Effector CD8-positive, alpha-beta T cell (primary cell): ENCODE results near the gene HOXD8.

ENCODE experiments used
- DNase-seq: peaks from one replicate; lab custom pipeline; 2025; lab: John Stamatoyannopoulos, UW

HOXD8 gene

GRCh38 chr2:176129813-176130146 is 275 bp downstream of the HOXD8 start:
- DNase-seq = no peak

DNA sequence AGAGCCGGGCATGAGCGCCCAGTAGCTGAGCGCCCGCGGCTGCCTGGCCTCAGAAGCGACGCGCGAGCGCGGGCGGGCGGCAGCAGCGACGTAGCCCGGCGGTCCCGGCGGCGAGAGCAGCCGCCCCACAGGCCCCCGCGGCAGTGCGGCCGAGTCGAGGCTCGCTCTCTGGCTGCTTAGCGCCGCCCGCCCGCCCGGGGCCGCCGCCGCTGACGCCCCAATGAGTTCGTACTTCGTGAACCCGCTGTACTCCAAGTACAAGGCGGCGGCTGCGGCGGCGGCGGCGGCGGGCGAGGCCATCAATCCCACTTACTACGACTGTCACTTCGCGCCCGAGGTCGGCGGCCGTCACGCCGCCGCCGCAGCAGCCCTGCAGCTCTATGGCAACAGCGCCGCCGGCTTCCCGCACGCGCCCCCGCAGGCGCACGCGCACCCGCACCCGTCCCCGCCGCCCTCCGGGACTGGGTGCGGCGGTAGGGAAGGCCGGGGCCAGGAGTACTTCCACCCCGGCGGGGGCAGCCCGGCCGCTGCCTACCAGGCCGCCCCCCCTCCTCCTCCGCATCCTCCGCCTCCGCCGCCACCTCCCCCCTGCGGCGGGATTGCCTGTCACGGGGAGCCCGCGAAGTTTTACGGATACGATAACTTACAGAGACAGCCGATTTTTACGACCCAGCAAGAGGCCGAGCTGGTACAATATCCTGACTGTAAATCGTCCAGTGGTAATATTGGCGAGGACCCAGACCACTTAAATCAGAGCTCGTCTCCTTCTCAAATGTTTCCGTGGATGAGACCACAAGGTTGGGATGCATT is 847 bp downstream of the HOXD8 start:
- DNase-seq = no peak

DNA sequence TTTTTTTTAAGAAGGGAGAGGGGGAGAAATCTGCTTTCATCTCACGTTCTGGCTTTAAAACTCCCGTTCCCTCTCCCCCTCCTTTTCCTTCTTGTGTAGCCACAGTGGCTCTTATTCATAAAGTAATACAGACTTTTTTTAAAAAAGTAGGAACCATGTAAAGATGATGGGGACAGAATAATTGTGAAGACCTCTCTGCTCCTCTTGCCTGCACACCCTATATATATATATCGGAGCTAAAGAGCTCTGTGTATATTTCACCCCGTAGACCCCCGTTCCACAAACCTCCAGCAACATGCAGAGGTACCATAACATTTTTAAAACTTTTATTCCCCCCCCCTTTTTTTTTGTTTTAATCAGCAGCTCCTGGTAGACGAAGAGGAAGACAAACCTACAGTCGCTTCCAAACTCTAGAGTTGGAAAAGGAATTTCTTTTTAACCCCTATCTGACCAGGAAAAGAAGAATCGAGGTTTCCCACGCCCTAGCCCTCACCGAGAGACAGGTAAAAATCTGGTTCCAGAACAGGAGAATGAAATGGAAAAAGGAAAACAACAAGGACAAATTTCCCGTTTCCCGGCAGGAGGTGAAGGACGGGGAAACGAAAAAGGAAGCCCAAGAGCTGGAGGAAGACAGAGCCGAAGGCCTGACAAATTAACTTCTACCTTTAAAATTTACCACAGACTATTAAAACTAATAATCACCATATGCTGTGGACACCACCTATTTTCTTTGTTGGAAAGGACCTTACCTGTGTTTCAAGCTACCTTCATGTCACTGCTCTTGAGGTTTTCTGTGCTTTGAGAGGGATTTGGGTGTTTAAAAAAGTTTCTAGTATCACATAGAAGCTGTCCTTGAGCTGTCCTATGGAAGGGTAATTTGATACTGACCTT is 1.7 kb downstream of the HOXD8 start:
- DNase-seq = no peak

- DNase-seq = no peak
Observed at GRCh38 chr2:176131848-176132158, 2.3 kb downstream of the HOXD8 start.

- DNase-seq = no peak
Observed at GRCh38 chr2:176132205-176133171, 3.0 kb downstream of the HOXD8 start.

DNA sequence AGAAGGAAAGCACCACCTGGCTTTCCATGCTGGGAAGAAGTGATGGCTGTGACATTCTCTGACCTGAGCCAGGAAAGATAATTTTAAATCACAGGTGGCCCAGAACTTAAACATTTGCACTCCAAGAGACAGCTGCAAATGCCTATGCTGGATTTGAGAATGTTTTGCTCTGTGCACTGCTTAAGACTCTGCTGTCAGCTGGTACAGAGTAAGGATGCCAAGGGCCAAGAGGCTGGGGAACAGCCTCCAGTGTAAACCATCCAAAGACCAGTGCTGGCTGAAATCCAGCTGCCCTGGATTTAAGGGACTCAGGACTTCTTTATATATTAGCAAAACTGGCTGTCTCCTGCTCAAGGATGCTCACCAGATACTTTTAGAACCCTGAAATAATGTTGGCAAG is 3.9 kb downstream of the HOXD8 start:
- no peak for DNase-seq

DNA sequence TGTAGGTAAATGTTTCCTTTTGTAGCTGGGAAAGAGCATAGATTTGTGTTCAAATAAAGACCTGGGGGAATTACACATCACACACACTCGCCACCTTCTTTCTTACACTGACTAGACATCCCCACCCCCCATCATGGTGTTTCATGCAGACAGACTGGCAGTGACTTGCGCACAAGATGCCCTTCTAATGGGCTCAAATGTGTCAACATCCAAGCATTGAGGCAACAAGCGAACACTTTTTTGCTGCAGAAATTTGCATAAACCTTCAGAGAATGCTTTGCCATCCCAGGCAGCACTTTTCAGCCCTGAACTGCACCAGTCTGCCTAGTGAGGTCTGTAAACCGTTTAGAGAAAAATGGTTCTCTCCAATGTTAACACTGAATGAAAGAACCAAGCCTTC is 4.5 kb downstream of the HOXD8 start:
- DNase-seq = no peak

DNA sequence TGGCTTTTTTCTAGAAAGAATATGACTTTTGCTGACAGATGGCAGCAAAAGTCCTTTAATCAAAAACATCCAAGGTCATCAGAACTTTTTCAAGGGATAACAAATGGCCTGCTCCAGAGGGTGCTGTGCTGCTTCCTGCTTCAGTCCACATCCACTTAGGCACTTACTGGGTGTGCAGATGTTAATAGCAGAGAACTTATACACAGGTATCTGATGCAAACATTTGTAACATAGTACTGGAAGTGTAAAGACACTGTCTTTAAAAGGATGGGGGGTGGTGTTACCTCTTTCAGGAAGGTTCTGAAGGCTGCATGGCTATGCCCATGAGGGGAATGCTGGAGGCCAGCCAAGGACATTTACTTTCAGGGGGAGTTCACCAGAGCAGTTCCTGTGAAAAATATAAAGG is 5.5 kb downstream of the HOXD8 start:
- no peak for DNase-seq

- no peak for DNase-seq
Observed at GRCh38 chr2:176136374-176137251, 7.1 kb downstream of the HOXD8 start.

- DNase-seq = no peak
Observed at GRCh38 chr2:176137252-176137580, 7.7 kb downstream of the HOXD8 start.

DNA sequence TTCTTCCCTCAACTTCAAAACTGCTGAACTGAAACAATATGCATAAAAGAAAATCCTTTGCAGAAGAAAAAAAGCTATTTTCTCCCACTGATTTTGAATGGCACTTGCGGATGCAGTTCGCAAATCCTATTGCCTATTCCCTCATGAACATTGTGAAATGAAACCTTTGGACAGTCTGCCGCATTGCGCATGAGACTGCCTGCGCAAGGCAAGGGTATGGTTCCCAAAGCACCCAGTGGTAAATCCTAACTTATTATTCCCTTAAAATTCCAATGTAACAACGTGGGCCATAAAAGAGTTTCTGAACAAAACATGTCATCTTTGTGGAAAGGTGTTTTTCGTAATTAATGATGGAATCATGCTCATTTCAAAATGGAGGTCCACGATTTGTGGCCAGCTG is 8.4 kb downstream of the HOXD8 start:
- no peak for DNase-seq

DNA sequence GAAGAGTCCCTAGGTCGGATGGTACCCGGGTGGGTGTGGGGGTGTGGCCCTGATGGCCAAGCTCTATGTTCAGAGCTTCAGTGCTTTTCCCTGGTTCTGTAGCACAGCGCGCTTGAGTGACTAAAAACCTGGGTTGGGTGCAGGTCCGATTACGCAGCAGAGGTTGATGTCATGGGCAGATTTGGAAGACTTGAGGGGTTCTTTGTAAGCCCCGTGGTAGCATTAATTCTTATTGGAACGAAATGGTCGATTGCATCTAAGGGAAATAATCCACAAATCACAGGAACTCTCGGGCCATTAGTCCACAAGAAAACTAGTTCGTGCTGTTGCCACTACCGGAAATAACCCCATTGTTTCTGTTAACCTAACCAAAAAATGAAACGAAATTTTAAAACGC is 9.0 kb downstream of the HOXD8 start:
- DNase-seq = no peak

- DNase-seq = no peak
Observed at GRCh38 chr2:176138923-176139660, 9.6 kb downstream of the HOXD8 start.

DNA sequence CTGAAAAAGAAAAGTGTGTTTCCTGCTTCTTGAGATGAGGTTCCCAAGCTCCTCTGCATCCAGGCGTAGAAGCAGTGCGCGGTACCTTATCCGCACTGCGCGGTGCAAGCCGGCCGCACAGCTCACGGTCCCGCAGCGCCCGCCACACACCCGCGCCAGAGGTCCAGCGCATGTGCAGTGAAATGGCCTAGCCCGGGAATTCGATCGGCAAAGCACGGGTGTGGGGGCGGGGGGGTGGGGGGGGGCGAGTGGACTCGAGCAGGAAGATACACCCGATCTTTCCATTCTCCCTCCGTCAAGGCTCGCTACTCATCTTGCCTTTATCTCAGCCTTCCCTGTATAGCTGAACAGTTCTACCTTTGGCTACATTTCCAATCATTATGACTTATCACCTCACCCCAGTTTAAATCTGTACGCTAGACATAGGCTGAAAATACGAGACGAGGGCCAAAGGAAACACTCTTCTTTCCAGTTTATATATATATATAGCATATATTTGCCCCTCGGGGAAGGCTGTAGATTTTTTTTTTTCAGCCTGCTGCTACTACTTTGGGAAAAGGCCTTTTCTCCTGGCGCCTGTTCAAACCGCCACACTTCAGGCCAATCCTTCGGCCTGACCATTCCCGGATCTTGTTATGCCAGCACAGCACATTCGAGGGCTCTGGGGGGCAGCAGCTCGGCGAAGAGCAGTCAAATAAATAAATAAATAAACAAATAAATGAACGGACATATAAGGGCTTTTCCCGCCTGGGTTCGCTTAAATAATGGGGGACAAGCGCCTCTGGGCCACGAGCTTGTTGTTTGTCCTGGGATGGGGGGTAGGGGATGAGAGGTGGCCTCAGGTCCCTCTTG is 10.4 kb downstream of the HOXD8 start:
- no peak for DNase-seq

DNA sequence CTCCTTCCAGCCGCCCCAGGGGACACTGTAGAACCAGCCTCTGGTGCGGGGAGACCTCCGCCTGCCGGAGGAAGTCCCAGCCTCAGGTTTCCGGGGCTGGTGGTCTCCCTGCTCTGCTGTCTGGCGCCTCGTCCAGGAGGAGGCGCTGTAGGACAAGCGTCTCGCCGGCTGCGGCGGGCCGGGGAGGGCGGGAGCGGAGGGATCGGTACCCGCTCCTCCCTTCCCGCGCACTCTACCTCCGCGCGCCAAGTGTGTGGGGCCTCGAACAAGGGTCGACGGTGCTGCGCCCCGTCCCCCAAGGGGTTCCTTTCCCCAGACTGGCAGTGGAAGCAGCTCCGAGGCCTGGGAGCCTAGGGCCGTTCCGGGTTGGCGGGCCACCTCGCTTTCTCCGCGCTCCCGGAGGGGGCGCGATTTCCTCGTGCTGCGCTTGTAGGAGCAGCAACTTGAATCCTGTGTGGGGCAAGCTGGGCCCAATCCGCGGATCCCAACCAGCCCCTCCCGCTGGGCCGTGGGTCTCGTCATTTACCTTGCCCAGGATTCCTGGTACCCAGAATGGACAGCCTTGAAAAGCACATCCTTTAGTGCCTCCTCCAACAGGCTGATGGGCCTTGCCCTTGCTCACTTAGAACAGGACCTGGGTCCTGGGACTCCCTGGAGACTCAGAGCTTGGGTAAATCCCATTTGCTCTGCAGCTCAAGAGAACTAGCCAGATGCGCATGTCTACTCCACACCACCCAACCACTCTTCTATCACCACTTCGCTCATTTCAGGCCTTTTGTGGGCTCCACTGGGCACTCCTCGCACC is 11.2 kb downstream of the HOXD8 start:
- peak; percentile 60 for DNase-seq

DNA sequence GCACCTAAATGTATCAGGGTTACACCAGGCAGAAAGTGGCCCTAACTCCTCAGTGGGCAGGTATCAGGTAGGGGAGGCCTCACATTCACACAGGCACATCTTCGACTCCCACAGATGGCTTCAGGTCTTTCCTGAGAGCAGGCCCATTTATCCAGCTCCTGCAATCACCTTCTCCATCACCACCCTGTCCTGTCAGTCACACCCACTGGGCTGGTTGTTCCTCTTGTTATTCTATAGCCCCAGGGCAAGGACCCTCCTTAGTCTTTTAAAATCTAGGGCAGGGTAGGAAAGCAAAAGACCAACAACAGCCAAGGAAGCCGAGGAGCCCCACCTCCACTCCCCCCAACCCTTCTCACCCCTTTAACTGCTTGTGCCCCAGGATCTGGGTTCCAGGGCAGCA is 12.8 kb downstream of the HOXD8 start:
- no peak for DNase-seq

- DNase-seq = no peak
Observed at GRCh38 chr2:176145085-176145969, 15.8 kb downstream of the HOXD8 start.

DNA sequence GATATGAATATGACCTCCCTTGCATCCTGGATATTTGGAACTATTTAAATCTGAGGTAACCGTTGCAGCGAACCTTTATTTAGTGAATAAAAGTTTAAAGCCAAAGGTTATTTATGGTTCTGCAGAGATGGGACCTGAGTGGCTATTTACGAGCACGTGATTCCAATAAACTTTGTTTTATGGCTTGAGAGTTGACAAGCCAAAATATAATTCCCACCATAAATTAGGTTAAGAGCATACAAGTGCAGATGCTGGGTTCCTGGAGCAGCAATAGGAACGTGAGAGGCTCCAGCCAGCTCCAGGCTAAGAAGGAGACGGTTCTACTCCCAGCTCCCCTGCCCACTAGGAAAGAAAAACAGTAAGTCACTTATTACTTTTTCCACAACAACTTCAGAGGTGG is 16.6 kb downstream of the HOXD8 start:
- no peak for DNase-seq
